GM12875 (cell line): ENCODE results near the gene ARHGAP27.

ENCODE experiments used
- H3K4me3 ChIP-seq: one replicate; pipeline ENCODE4 v1.5.1; 2011; ENCODE audit warnings: low read depth, low read length, control low read depth
- TF ChIP-seq, protein P1 (sequence below): IDR thresholded peaks from 2 replicates; pipeline ENCODE4 v1.5.1; 2011; ENCODE audit warnings: low read depth, mild to moderate bottlenecking, control low read depth, inconsistent platforms, low read length, moderate library complexity, borderline replicate concordance; ENCODE audit not compliant: insufficient read depth

The ARHGAP27 gene

GRCh38 chr17:45383003-45383402 lies 49.7 kb downstream of the ARHGAP27 start:
- no peak overlapping the region for H3K4me3 ChIP-seq
- TF ChIP-seq, protein P1, sequence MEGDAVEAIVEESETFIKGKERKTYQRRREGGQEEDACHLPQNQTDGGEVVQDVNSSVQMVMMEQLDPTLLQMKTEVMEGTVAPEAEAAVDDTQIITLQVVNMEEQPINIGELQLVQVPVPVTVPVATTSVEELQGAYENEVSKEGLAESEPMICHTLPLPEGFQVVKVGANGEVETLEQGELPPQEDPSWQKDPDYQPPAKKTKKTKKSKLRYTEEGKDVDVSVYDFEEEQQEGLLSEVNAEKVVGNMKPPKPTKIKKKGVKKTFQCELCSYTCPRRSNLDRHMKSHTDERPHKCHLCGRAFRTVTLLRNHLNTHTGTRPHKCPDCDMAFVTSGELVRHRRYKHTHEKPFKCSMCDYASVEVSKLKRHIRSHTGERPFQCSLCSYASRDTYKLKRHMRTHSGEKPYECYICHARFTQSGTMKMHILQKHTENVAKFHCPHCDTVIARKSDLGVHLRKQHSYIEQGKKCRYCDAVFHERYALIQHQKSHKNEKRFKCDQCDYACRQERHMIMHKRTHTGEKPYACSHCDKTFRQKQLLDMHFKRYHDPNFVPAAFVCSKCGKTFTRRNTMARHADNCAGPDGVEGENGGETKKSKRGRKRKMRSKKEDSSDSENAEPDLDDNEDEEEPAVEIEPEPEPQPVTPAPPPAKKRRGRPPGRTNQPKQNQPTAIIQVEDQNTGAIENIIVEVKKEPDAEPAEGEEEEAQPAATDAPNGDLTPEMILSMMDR: no peak

DNA sequence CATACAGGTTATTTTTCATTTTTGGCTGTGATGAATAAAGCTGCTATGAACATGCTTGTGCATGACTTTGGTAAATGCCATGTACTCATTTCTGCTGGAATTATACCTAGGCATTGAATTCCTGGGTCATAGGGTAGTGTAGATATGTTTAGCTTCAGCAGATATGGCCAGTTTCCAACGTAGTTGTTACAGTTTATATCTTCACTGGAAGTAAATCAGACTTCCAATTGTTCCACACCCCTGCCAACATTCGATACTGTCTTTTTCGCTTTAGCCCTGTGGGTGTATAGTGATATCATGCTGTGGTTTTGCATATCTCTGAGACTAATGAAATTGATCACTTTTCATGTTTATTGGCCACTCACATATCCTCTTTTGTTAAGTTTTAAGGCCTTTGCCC lies 50.4 kb downstream of the ARHGAP27 start:
- TF ChIP-seq, protein P1: no peak
- H3K4me3 ChIP-seq: no peak overlapping the region

DNA sequence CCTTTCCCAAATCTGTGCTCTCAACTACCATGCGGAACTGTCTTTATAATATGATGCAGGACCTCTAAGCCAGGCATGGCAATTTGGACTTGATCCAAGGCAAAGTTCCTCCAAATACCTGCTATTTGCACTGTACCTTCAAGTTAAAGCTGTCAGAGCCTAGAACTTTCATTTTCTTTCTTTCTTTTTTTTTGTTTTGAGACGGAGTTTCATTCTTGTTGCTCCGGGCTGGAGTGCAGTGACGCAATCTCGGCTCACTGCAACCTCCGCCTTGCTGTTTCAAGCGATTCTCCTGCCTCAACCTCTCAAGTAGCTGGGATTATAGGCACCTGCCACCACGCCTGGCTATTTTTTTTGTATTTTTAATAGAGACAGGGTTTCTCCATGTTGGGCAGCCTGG lies 51.7 kb downstream of the ARHGAP27 start:
- TF ChIP-seq, protein P1: no peak

GRCh38 chr17:45380046-45380765 lies 52.5 kb downstream of the ARHGAP27 start:
- TF ChIP-seq, protein P1: no peak
- no peak overlapping the region for H3K4me3 ChIP-seq

More for the DNA sequence above, 51.7 kb downstream of the ARHGAP27 start:
- no peak overlapping the region for H3K4me3 ChIP-seq

GRCh38 chr17:45377401-45377800 lies 55.3 kb downstream of the ARHGAP27 start:
- no peak overlapping the region for H3K4me3 ChIP-seq
- TF ChIP-seq, protein P1: no peak

GRCh38 chr17:45376171-45377005 lies 56.3 kb downstream of the ARHGAP27 start:
- no peak overlapping the region for H3K4me3 ChIP-seq

More at GRCh38 chr17:45376171-45377005, 56.3 kb downstream of the ARHGAP27 start:
- TF ChIP-seq, protein P1: no peak
